Peyer's patch (tissue), 4 donors: ENCODE data around the gene UNC93A.

Source experiments
- POLR2A ChIP-seq, 2 donors: fragments of 450-650 bp; IDR thresholded peaks; one replicate each; pipeline ENCODE4 v1.5.1; 2017; ENCODE audit warnings: antibody characterized with exemption in 2 of 2, mild to moderate bottlenecking in 2 of 2, moderate library complexity in 2 of 2
- TF ChIP-seq, protein P1 (sequence below), 6 experiments: fragments of 450-650 bp in 4 of 6; fragments of 200-600 bp in 2 of 6; sonication (generic) in 1 of 6; IDR thresholded peaks; one replicate each; pipeline ENCODE4 v1.5.1; 2017 to 2019; ENCODE audit warnings: antibody characterized with exemption in 6 of 6, mild to moderate bottlenecking in 3 of 6, moderate library complexity in 1 of 6

DNA sequence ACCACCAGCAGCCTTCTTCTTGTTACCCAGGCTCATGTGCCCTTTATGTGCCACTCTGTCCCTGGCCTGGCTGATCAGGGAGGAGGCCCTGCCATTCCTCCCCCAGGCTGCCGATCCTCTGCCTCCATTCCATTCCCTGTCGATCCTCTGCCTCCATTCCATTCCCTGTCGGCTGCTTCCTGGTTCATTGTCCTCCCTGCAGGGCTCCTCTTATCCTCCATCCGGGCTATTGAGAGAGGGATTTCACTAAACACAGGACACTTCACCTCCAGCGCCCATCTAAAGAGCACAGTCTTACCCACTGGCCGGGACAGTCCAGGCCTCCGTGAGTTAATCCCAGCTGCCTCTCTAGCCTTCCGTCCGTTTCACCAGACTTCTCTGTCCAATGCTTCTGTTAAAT lies 26.1 kb downstream of the UNC93A start:
- TF ChIP-seq, protein P1, sequence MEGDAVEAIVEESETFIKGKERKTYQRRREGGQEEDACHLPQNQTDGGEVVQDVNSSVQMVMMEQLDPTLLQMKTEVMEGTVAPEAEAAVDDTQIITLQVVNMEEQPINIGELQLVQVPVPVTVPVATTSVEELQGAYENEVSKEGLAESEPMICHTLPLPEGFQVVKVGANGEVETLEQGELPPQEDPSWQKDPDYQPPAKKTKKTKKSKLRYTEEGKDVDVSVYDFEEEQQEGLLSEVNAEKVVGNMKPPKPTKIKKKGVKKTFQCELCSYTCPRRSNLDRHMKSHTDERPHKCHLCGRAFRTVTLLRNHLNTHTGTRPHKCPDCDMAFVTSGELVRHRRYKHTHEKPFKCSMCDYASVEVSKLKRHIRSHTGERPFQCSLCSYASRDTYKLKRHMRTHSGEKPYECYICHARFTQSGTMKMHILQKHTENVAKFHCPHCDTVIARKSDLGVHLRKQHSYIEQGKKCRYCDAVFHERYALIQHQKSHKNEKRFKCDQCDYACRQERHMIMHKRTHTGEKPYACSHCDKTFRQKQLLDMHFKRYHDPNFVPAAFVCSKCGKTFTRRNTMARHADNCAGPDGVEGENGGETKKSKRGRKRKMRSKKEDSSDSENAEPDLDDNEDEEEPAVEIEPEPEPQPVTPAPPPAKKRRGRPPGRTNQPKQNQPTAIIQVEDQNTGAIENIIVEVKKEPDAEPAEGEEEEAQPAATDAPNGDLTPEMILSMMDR (IDR thresholded peaks at IDR 0.05), result no peak
- no peak for TF ChIP-seq POLR2A (IDR thresholded peaks at IDR 0.05)
